Ishikawa (cell line): ENCODE results near the gene LAYN.

ENCODE experiments used
- CEBPB ChIP-seq: IDR thresholded peaks from 2 replicates; pipeline ENCODE4 v1.6.1; 2012
- EP300 ChIP-seq: IDR thresholded peaks from 2 replicates; pipeline ENCODE4 v1.6.1; 2012; ENCODE audit warnings: borderline replicate concordance
- MAX ChIP-seq: IDR thresholded peaks from 2 replicates; pipeline ENCODE4 v1.6.1; 2012
- REST ChIP-seq: IDR thresholded peaks from 2 replicates; pipeline ENCODE4 v1.6.1; 2012; ENCODE audit warnings: low read depth, mild to moderate bottlenecking
- TAF1 ChIP-seq: IDR thresholded peaks from 2 replicates; pipeline ENCODE4 v1.6.1; 2012; ENCODE audit warnings: low read depth, mild to moderate bottlenecking
- TEAD4 ChIP-seq: IDR thresholded peaks from 2 replicates; pipeline ENCODE4 v1.6.1; 2012

GRCh38 chr11:111577821-111578220 lies 37.3 kb downstream of the LAYN start:
- TF ChIP-seq TEAD4 (no peak), REST (no peak), EP300 (no peak), MAX (no peak), TAF1 (no peak), CEBPB (no peak)
